Iris pigment epithelial cell (primary cell): ENCODE measurements around the gene MEPCE.
"Not testable (repeated sequence)": the region's sequence is repeated elsewhere in the genome, so short reads cannot be mapped to it uniquely, and the experiment has no call there.

Source experiments
- DNase-seq: peaks from one replicate; pipeline ENCODE4 v3.0.0-alpha.2; 2011; ENCODE audit warnings: low read depth

MEPCE gene

DNA sequence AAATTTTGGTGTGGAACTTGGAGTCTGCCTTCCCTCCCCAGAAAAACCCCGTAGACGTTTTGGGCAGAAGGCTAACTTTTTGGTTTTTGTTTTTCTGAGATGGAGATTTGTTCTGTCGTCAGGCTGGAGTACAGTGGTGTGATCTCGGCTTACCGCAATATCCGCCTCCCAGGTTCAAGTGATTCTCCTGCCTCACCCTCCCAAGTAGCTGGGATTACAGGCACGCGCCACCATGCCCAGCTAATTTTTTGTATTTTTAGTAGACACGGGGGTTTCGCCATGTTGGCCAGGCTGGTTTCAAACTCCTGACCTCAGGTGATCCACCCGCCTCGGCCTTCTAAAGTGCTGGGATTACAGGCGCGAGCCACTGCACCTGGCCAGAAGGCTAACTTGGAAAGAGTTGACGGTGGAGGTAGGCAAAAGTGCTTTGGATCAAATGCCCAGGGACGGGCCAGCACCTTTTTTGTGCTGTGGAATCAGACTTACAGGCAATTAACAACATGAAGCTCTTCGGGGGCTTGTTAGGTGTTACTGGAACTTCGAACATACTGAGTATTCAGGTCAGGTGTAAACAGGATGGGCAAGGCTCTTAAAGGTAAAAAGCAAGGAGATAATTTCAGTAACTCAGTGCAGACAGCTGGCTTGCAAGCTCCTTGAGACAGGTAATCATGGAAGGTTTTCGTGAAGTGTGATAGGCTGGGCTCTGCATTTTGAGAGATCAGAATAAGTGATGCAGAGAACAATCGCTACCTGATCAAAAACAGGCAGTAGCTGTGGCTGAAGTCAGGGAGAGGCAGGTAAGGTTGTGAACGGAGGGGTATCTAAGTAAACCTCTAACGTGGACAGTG lies 4.9 kb downstream of the MEPCE start:
- no peak for DNase-seq

DNA sequence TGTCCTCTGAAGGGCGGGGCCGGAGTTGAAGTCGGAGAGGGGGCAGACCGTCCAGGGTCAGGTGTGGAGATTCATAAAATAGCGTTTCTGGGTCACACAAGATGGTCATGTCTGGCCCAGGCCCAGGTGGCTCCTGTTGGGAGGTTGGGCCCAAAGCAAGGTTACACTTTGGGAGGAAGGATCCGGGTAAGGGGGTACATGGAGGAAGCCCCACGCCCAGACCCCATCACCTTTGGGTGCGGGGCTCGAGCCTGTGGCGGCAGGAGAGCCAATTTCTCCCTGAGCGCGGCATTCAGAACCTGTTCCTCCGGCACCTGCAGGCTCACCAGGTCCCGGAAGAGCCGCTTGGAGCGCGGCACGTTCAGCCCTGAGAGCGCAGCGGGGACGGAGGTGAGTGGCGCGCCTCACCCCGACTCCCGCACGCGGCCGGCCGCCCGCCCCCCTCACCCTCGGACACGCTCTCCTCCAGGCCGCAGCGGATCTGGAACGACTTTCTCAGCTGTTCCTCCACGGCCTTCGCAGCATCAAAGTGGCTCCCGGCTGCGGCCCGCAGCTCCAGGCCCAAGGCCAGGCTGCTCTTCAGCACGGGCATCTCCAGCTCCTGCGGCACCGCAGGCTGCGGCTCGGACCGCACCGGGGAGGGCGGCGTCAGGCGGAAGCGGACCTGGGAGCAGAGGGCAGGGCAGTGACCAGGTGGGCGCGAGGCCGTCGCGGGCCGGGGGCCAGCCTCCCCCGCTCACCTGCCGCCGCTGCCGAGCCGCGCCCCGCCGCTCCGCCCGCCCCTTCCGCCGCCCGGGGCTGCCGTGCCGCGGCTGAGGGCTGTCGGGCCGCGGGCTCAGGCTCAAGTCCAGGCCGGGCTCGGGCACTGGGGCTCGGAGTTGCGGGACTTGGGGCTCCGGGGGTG lies 6.0 kb downstream of the MEPCE start:
- DNase-seq, result peak; percentile 38

DNA sequence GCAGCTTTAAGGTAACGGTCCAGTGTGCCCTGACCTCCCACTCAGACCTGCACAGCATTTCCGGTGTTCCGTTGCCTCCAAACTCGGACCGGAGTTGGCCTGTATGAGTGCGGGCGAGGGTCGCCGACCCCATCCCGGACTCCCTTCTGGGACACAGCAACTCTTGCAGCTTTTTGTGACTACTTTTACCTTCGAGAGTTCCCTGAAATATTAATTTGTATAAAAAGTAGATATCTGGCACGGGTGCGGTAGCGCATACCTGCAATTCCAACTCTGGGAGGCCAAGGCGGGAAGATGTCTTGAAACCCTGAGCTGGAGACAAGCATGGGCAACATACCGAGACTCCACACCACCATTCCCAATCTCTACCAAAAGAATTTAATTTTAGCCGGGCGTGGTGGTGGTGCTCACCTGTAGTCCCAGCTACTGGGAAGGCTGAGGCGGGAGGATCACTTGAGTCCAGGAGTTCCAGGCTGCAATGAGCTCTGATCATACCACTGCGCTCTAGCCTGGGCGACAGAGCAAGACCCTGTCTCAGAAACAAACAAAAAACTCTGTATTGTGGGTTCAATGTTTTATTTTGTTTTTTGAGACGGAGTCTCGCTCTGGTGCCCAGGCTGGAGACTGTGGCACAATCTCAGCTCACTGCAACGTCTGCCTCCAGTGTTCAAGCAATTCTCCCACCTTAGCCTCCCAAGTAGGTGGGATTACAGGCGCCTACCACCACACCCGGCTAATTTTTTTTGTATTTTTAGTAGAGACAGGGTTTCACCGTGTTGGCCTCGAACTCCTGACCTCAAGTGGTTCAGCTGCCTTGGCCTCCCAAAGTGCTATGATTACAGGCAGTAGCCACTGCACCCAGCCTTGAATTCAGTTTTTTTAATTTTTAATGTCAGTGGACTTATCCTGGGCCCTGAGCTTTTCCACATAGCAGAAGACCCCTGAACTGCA lies 7.8 kb downstream of the MEPCE start:
- DNase-seq, result no peak

DNA sequence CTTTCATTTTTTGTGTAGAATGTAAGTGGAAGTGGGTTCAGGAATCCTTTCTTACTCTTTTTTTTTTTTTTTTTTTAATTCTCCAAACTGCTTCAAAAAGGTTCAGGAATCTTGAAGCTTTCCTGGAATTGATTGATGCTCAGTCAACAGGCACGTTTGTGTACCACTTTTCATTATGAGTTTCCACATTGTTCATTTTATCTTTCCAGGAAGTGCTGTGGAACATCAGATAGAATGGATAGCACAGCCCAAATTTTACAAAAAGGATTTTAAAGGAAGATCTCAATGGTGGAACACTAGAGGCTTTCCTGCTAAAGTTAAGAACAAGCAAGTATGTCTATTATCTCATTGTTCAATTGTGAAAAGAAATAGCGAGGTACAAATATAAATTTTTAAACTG lies 8.5 kb downstream of the MEPCE start:
- no peak for DNase-seq

DNA sequence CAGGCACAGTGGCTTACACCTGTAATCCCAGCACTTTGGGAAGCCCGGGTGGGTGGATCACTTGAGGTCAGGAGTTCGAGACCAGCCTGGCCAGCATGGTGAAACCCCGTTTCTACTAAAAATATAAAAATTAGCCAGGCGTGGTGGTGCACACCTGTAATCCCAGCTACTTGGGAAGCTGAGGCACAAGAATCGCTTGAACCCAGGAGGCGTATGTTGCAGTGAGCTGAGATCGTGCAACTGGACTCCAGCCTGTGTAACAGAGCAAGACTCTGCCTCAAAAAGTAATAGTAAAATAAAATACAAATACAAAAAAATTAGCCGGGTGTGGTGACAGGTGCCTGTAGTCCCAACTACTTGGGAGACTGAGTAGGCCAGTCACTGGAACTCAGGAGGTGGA lies 9.1 kb downstream of the MEPCE start:
- DNase-seq, result not testable (repeated sequence)

DNA sequence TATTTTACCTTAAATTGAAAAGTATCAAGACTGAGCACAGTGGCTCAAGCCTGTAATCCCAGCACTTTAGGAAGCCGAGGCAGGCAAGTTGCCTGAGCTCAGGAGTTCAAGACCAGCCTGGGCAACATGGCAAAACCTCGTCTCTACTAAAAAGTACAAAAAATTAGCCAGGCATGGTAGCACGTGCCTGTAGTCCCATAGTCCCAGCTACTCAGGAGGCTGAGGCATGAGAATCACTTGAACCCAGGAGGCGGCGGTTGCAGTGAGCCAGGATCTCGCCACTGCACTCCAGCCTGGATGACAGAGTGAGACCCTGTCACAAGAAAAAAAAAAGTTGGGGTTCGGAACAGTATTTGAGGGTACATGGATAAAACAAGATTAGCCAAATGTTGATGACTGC lies 9.6 kb downstream of the MEPCE start:
- not testable (repeated sequence) for DNase-seq

DNA sequence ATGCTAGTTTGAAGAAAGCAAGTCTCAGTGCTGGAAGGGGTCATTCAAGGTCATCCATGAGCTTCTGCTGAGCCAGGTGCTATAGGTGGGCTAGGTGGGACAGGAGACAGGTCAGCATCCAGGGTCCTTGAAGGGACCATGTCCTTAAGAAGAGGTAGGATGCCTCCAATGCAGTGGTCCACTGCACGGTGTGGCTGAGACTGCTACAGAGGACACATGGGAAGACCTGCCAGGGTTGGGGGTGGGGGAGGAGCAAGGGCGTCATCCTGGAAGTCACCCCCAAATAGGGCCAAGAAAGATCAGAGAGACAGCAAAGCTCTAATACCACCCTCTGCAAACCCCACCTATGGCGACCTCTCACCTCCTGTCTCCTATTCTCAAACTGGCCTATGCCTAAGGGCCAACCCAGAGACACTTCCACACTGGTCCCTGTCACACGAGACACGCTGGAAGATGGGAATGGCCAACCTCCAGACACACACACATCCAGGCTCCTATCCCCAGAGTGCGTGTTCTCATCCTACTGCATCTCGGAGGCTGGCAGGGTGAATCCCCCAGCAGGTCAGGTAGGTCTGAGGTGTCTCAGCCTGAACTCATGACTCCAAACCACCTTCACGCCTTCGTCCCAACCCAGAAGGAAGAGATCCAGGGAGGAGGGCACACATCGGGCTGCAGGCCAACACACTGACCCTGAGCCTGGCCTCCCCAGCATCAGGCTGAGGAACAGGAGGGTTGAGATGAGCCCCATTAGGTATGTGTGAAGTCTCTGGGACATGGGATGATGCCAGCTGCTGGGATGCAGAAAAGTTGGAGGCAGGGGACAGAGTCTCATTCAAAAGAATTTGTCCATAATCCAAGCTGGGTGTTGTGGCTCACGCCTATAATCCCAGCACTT lies 12.3 kb downstream of the MEPCE start:
- DNase-seq, result no peak

DNA sequence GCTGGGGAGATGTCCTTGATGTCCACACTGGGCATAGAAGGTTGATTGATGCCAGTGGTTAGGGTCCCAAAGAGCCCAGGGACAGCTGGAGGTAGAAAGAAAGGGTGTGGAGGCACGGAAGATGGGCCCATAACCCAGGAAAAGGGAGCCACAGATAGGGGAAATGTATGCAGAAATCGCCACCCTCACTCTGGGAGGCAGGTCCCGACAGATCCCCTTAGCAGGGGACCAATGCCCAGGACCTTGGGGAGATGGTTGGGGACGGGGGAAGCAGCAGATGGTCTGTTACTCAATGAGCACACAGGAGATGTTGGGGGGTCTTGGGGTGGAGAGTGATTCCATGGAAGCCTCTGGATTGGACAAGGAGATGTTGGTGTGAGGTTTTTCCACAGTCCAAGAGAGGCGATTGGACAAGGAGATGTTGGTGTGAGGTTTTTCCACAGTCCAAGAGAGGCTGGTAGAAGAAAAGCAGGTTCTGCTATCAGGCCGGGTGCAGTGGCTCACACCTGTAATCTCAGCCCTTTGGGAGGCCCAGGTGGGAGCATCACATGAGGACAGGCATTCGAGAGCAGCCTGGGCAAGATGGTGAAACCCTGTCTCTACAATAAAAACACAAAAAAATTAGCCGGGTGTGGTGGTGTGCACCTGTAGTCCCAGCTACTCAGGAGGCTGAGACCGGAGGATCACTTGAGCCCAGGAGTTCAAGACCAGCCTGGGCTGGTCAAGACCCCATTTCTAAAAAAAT lies 13.6 kb downstream of the MEPCE start:
- no peak for DNase-seq

DNA sequence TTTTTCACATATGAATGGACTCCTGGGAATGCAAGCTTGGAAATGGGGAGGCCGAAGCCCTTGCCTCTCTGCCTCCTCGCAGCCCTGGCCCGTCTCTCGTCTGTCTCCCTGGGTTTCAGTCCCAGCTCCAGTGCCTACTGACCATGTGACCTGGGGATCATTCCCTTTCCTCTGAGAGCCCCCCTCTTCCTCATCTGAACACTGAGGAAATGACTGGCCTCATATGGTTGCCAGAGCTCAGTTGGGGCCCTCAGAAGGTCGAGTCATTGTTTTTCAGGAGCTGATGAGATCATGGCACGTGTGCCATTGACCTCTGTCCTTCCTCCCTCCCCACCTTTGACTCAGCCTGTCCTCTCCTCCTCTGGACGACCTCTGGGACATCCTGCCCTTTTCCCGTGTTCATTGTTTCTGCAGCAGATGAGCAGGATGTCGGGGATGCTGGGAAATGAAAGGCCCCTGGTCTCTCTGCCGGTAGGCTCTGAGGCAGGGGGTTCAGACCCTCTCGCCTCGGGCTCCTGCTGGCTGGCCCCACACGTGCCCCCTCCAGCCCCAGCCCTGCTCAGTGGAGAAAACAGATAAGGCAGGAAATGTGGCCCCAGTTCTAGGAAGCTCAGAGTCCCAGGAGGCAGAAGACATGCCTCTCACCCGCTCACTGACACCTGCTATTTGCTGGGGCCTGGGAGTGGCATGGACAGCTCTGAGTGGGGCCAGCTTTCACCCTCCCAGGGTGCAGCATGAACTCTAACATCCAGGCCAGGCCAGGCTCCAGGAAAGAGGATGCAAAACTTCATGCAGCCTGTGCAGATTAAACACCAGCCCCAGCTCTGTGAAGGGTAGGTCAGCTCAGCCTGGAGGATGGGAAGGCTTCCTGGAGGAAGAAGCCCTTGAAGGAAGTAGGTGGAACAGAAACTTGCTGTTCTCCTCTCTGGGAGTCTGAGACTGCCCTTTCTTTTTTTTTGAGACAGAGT lies 15.0 kb downstream of the MEPCE start:
- peak; percentile 68 for DNase-seq

DNA sequence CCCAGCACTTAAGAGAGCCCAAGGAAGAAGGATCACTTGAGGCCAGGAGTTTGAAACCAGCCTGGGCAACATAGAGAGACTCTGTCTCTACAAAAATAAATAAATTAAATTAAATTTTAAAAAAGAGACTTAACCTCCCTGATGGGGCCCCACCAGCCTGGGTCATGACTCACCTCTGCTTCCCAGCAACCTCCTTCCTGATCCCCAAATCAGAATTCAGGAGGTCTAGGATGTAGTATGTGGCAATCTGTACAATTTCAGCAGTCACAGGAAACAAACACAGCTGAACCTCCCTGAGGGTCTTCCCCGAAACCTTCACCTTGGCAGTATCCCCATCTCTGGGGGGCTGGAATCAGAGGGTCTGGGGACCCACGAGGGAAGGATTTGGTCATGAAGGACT lies 16.4 kb downstream of the MEPCE start:
- peak; percentile 53 for DNase-seq

DNA sequence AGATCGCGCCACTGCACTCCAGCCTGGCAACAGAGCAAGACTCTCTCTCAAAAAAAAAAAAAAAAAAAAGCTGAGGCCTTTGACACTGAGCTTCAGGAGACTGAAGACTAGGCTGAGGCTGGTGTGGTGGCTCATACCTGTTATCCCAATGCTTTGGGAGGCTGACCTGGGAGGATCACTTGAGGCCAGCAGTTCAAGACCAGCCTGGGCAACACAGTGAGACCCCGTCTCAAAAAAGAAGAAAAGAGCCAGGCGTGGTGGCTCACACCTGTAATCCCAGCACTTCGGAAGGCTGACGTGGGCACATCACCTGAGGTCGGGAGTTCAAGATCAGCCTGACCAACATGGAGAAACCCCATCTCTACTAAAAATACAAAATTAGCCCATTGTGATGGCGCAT lies 17.7 kb downstream of the MEPCE start:
- not testable (repeated sequence) for DNase-seq

DNA sequence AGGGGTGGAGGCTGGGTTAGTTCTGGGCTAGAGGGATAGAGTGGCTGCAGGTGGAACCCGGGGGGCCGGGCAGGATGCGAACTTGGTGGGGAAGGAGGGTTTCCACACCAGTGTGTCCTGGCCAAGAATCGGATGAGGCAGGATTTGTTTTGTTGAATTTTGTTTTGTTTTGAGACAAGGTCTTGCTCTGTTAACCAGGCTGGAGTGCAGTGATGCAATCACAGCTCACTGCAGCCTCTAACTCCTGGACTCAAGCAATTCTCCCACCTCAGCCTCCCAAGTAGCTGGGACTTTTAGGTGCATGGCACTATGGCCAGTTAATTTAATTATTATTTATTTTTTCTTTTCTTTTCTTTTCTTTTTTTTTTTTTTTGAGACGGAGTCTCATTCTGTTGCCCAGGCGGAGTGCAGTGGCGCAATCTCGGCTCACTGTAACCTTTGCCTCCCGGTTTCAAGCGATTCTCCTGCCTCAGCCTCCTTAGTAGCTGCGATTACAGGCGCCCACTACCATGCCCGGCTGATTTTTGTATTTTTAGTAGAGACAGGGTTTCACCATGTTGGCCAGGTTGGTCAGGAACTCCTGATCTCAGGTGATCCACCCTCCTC lies 19.7 kb downstream of the MEPCE start:
- peak; percentile 19 for DNase-seq

DNA sequence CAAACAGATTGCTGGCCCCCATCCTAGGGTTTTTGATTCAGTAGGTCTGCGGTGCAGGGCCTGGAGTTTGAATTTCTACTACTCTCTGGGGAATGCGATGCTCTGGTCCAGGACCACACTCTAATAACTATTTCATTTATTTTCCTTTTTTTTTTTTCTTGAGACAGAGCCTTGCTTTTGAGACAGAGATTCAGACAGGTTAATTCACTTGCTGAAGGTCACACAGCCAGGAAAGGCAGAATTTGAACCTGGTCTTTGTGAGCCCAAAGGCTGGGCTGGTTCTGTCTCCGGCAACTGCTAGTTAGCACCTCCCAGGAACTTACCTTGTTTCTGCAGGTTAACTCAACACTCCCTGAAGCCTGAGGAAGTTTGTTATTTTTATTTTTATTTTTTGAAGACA lies 22.9 kb downstream of the MEPCE start:
- no peak for DNase-seq

DNA sequence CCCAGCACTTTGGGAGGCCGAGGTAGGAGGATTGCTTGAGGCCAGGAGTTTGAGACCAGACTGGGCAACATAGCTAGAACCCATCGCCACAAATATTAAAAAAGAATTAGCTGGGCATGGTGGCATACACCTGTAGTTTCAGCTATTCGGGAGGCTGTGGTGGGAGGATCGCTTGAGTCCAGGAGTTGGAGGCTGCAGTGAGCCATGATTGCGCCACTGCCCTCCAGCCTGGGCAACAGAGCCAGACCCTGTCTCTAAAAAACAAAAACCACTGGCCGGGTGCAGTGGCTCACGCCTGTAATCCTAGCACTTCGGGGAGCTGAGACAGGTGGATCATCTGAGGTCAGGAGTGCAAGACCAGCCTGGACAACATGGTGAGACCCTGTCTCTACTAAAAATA lies 24.2 kb downstream of the MEPCE start:
- not testable (repeated sequence) for DNase-seq

DNA sequence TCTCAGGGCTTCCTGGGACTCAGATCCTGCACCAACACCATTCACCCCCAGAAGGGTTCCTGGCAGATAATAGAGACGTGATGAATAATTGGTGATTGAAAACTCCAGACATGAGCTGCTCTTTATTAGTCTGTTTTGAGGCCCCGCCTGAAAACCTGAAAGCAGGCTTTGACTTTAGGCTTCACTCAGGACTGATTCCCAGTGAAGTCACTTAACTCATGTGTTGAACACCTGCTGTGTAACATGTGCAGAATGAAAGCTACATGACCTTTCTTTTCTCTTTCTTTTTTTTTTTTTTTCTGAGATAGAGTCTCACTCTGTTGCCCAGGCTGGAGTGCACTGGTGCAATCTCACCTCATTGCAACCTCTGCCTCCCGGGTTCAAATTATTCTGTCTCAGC lies 25.6 kb downstream of the MEPCE start:
- DNase-seq, result no peak

DNA sequence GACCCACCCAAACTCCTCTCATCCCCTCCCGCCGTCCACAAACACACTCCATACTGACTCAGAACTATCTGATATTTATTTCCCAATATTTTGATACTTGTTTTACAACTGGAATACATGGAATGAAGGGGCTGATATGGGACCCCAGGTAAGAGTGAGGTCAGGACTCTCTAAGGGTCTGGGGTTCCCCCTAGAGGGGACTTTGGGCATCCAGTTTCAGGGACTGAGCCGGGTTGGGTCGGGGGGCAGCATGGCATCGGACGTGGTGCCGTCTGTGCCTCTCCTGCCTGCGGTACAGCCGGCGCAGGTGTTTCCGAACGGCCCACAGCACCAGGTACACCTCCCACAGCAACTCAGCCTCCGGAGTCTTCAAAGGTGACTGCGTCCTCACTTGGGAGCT lies 26.9 kb downstream of the MEPCE start:
- DNase-seq, result no peak

DNA sequence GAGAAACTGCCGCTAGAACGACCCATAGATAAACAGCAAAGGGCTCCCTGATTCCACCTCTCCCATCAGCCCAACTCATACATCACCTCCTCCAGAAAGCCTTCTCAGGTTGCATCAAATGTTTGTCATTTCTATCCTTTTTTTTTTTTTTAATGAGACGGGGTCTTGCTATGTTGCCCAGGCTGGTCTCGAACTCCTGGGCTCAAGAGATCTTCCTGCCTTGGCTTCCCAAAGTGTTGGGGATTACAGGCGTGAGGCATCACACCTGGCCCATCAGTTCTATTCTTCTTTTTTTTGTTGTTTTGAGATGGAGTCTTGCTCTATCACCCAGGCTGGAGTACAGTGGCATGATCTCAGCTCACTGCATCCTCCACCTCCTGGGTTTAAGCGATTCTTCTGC lies 27.4 kb downstream of the MEPCE start:
- no peak for DNase-seq

DNA sequence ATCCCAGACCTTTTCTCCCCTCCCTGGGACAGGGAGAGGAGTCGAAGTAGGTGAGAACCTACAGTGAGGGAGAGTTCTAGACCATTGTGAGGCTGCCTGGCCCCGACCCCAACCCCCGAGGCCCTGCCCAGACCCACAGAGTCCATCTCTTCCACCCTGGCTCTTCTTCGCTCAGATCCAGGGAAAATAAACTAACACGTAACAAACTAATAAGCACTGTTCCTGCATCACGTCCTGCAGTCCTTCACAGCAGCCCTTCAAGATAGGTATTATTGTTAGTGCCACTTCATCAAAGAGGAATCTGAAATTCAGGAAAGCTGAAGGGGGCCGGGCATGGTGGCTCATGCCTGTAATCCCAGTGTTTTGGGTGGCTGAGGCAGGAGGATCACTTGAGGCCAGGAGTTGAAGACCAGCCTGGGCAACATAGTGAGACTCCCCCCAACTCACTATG lies 34.6 kb downstream of the MEPCE start, which contains the start of gene SPACDR:
Gene SPACDR (minus strand): TSS at position 51 of the 451 bp plus-strand sequence. CDS start 235 bp downstream, outside the sequence.
- no peak for DNase-seq
